HepG2 (cell line): ENCODE measurements around the gene HLA-DMB. TPM values are rescaled to one million over a fixed set of nuclear protein-coding genes. Genes with fewer than 3 reads are reported as not detected.
A peak's percentile ranks its signal among the peaks of the same experiment; 100 is the strongest.

Experiments used
- AKAP8 ChIP-seq: sonication (generic); formaldehyde crosslinking; IDR thresholded peaks from 2 replicates; pipeline ENCODE4 v1.5.1; 2020; ENCODE audit warnings: mild to moderate bottlenecking, missing genetic modification reagents
- ARHGAP35 ChIP-seq: sonication (generic); formaldehyde crosslinking; IDR thresholded peaks from 2 replicates; pipeline ENCODE4 v1.9.0; 2022; ENCODE audit warnings: mild to moderate bottlenecking, inconsistent platforms, moderate library complexity, missing genetic modification reagents, borderline replicate concordance
- CBX5 ChIP-seq: sonication (generic); formaldehyde crosslinking; IDR thresholded peaks from 2 replicates; pipeline ENCODE4 v1.4.0; 2020; ENCODE audit warnings: missing genetic modification reagents, borderline replicate concordance
- ELK4 ChIP-seq: sonication (generic); formaldehyde crosslinking; IDR thresholded peaks from 2 replicates; pipeline ENCODE4 v1.9.0; 2021; ENCODE audit warnings: missing genetic modification reagents, borderline replicate concordance
- HMGXB3 ChIP-seq: sonication (generic); formaldehyde crosslinking; IDR thresholded peaks from 2 replicates; pipeline ENCODE4 v1.4.0; 2020; ENCODE audit warnings: missing genetic modification reagents, borderline replicate concordance
- JUN ChIP-seq: sonication (generic); formaldehyde crosslinking; IDR thresholded peaks from 2 replicates; pipeline ENCODE4 v1.4.0; 2020; ENCODE audit warnings: mild to moderate bottlenecking, missing genetic modification reagents
- MXD4 ChIP-seq: IDR thresholded peaks from 2 replicates; pipeline ENCODE4 v1.6.1; 2016; ENCODE audit warnings: mild to moderate bottlenecking, missing biosample characterization, missing genetic modification reagents
- SMYD3 ChIP-seq: sonication (generic); formaldehyde crosslinking; IDR thresholded peaks from 2 replicates; pipeline ENCODE4 v1.8.1; 2023; ENCODE audit warnings: mild to moderate bottlenecking, missing genetic modification reagents
- U2AF2 ChIP-seq: fragments of 200-400 bp; formaldehyde crosslinking; IDR thresholded peaks from 2 replicates; pipeline ENCODE4 v1.6.1; 2017; ENCODE audit warnings: low read depth, mild to moderate bottlenecking, low read length
- ZBTB10 ChIP-seq: sonication (generic); formaldehyde crosslinking; IDR thresholded peaks from 2 replicates; pipeline ENCODE4 v1.4.0; 2020; ENCODE audit warnings: missing genetic modification reagents, borderline replicate concordance
- ZBTB38 ChIP-seq: sonication (generic); formaldehyde crosslinking; IDR thresholded peaks from 2 replicates; pipeline ENCODE4 v1.5.1; 2020; ENCODE audit warnings: mild to moderate bottlenecking, missing genetic modification reagents
- ZC3H13 ChIP-seq: sonication (generic); formaldehyde crosslinking; IDR thresholded peaks from 2 replicates; pipeline ENCODE4 v1.8.1; 2023; ENCODE audit warnings: mild to moderate bottlenecking, missing genetic modification reagents, moderate library complexity
- ZC3H4 ChIP-seq: sonication (generic); formaldehyde crosslinking; IDR thresholded peaks from 2 replicates; pipeline ENCODE4 v1.4.0; 2020; ENCODE audit warnings: missing genetic modification reagents, borderline replicate concordance
- ZIK1 ChIP-seq: sonication (generic); formaldehyde crosslinking; IDR thresholded peaks from 2 replicates; pipeline ENCODE4 v1.5.0; 2020; ENCODE audit warnings: mild to moderate bottlenecking, low read depth, missing genetic modification reagents, borderline replicate concordance
- ZNF138 ChIP-seq: sonication (generic); formaldehyde crosslinking; IDR thresholded peaks from 2 replicates; pipeline ENCODE4 v1.5.0; 2020; ENCODE audit warnings: mild to moderate bottlenecking, low read depth, missing genetic modification reagents
- ZNF274 ChIP-seq: sonication (generic); formaldehyde crosslinking; IDR thresholded peaks from 2 replicates; pipeline ENCODE4 v1.5.1; 2020; ENCODE audit warnings: mild to moderate bottlenecking, missing genetic modification reagents
- ZNF30 ChIP-seq: sonication (generic); formaldehyde crosslinking; IDR thresholded peaks from 2 replicates; pipeline ENCODE4 v1.5.0; 2020; ENCODE audit warnings: mild to moderate bottlenecking, missing genetic modification reagents
- ZNF34 ChIP-seq: sonication (generic); formaldehyde crosslinking; IDR thresholded peaks from 2 replicates; pipeline ENCODE4 v1.4.0; 2020; ENCODE audit warnings: mild to moderate bottlenecking, missing genetic modification reagents, borderline replicate concordance
- ZNF367 ChIP-seq: sonication (generic); formaldehyde crosslinking; IDR thresholded peaks from 2 replicates; pipeline ENCODE4 v1.4.0; 2020; ENCODE audit warnings: missing genetic modification reagents, borderline replicate concordance
- ZNF546 ChIP-seq: sonication (generic); formaldehyde crosslinking; conservative IDR thresholded peaks from 2 replicates; pipeline ENCODE4 v1.8.1; 2023; ENCODE audit warnings: mild to moderate bottlenecking, missing genetic modification reagents
- ZNF839 ChIP-seq: sonication (generic); formaldehyde crosslinking; IDR thresholded peaks from 2 replicates; pipeline ENCODE4 v1.4.0; 2020; ENCODE audit warnings: missing genetic modification reagents, mild to moderate bottlenecking, borderline replicate concordance
- polyA plus RNA-seq, 8 experiments: library from polyadenylated mRNA; depleted of rRNA in 3 of 8; stranded (reverse) in 7 of 8; unstranded in 1 of 8; fragments of >200 nt; fragmentation: Illumina TruSeq in 4 of 8; extraction: Trizol in 4 of 8; gene quantifications; 2 replicates each; pipeline versions ENCODE4 v1.2.1 to v1.2.3, GENCODE V29; 2011 to 2016; ENCODE audit warnings: low read depth in 4 of 8, missing spikeins in 1 of 8, mixed read lengths in 1 of 8; ENCODE audit not compliant: insufficient read depth in 1 of 8
- total RNA-seq, 5 experiments: library from RNA; depleted of rRNA; stranded (reverse); fragments of >200 nt; fragmentation: Illumina TruSeq; extraction: Trizol; gene quantifications; 2 replicates each; pipeline ENCODE4 v1.2.3, GENCODE V29; 2016; ENCODE audit warnings: low read depth in 1 of 5

The HLA-DMB gene
- total and polyA plus RNA-seq, 2 of the 13 experiments (the other 11 are each of a cell fraction or from before 2014, with no cell fraction given) = not detected

GRCh38 chr6:32972353-32973143, 31.7 kb upstream of the HLA-DMB start (continued):
- TF ChIP-seq ELK4 (CRISPR knock-in tag) (no peak), ZC3H4 (CRISPR knock-in tag) (peak; percentile 68; the same call in 1 of the 2 replicates), ZNF367 (CRISPR knock-in tag) (no peak), ZNF839 (CRISPR knock-in tag) (peak; percentile 73; the same call in 1 of the 2 replicates), ZNF546 (CRISPR knock-in tag) (peak; percentile 58; the same call in 1 of the 2 replicates), ZNF34 (CRISPR knock-in tag) (no peak), ARHGAP35 (CRISPR knock-in tag) (peak; percentile 60; the same call in 1 of the 2 replicates), SMYD3 (CRISPR knock-in tag) (no peak; the same call in 1 of the 2 replicates), JUN (CRISPR knock-in tag) (no peak), HMGXB3 (CRISPR knock-in tag) (no peak), ZC3H13 (peak; percentile 100), U2AF2 (no peak), ZBTB38 (peak; percentile 47; the same call in 1 of the 2 replicates), ZNF138 (CRISPR knock-in tag) (peak; percentile 87; the same call in 1 of the 2 replicates), ZNF274 (CRISPR knock-in tag) (no peak; the same call in 1 of the 2 replicates), ZNF30 (CRISPR knock-in tag) (no peak; the same call in 1 of the 2 replicates), CBX5 (CRISPR knock-in tag) (no peak), ZIK1 (CRISPR knock-in tag) (no peak), AKAP8 (CRISPR knock-in tag) (no peak), ZBTB10 (CRISPR knock-in tag) (0 out of 2 replicates have a peak, but pooled peaks have one; percentile 29), MXD4 (CRISPR knock-in tag) (no peak)
